Measurements from ENCODE around the gene SLC35C1.

DNA sequence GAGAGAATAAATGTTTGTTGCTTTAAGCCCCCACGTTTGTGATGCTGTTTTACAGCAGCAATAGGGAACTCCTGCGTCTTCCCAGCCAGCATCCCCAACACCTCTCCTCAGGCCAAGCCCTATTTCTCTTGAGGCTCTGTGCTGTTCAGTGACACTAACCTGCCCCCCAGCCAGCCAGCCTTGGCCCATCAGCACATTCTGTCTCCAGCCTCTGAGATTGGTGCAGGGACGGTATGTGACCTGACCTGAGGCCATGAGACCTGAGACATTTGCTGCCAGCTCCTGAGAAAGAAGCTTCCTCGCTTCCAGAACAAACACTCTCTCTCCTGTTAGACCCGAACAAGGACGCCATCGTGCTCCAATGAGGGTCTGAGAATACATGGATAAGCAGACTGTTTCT is 38.5 kb upstream of the SLC35C1 start:
- TF ChIP-seq EZH2 (IDR thresholded peaks at IDR 0.05; ENCODE audit: low read length, unreplicated experiment), result no peak
- TF ChIP-seq, protein P1, sequence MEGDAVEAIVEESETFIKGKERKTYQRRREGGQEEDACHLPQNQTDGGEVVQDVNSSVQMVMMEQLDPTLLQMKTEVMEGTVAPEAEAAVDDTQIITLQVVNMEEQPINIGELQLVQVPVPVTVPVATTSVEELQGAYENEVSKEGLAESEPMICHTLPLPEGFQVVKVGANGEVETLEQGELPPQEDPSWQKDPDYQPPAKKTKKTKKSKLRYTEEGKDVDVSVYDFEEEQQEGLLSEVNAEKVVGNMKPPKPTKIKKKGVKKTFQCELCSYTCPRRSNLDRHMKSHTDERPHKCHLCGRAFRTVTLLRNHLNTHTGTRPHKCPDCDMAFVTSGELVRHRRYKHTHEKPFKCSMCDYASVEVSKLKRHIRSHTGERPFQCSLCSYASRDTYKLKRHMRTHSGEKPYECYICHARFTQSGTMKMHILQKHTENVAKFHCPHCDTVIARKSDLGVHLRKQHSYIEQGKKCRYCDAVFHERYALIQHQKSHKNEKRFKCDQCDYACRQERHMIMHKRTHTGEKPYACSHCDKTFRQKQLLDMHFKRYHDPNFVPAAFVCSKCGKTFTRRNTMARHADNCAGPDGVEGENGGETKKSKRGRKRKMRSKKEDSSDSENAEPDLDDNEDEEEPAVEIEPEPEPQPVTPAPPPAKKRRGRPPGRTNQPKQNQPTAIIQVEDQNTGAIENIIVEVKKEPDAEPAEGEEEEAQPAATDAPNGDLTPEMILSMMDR (conservative IDR thresholded peaks at IDR 0.05; ENCODE audit: low read depth, low read length), result no peak
